GM12873 (cell line): ENCODE measurements around the gene PPP2R3A.

Experiments used
- CTCF ChIP-seq: IDR thresholded peaks from 2 replicates; pipeline ENCODE4 v1.5.1; 2012; ENCODE audit warnings: low read depth, mild to moderate bottlenecking, moderate library complexity, low read length, control low read depth; ENCODE audit not compliant: insufficient read depth; ENCODE audit errors: missing control alignments

PPP2R3A gene

GRCh38 chr3:136120373-136121348 lies 155.1 kb downstream of the PPP2R3A start:
- TF ChIP-seq CTCF: no peak

- TF ChIP-seq CTCF: no peak
Measured at GRCh38 chr3:136122006-136122405, 156.5 kb downstream of the PPP2R3A start.

GRCh38 chr3:136134091-136134490 lies 168.6 kb downstream of the PPP2R3A start:
- TF ChIP-seq CTCF: no peak

DNA sequence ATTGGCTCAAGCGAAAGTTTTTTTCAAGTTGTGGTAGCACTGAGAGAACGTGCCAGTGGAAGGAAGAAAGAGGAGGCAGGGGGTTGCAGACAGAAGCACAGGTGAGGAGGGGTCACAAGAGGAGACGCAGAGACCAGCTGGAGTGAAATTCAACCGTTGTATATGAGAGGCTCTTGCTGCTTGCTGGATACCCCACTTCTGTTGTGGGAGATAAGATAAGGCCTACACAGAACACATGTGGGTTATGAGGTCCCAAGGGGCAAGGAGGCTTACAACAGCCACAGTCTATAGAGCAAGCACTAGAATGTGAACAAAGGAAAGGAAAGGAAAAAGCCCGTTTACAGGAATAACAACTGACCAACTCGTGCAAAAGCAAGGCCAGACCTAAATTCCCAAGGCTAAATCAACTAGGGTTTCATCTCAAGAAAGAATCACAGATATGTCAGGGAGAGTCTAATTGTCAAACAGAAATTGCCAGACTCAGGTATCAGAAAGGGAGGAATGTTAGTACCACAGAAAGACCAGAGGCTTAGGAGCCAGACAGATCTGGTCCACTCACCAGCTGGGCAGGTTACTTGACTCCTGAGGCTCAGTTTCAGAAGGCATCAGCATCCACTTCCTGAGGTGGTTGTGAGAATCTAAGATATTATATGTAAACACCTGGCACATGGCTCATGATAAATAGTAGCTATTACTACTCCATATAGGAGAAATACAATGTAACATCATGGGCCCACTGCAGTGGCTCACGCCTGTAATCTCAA lies 169.7 kb downstream of the PPP2R3A start:
- no peak for TF ChIP-seq CTCF

DNA sequence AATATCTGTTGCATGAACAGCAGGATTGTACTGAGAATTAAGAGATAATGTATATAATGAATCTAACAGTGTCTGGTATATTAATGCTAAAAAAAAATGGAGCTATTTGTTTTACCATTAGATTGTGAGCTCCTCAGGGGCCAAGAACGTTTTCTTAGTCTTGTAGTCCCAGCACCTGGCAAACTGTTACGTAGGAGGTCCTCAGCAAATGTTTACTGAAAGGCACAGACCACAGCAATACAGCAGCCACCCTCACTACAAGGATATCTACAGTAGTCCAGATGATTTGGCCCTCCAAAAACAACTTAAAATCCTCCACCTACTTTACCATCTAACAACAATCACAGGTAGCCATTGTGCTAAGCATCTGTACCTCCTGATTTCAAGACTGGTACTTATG lies 170.9 kb downstream of the PPP2R3A start:
- TF ChIP-seq CTCF: no peak

GRCh38 chr3:136141291-136141785 lies 175.8 kb downstream of the PPP2R3A start:
- TF ChIP-seq CTCF: no peak

DNA sequence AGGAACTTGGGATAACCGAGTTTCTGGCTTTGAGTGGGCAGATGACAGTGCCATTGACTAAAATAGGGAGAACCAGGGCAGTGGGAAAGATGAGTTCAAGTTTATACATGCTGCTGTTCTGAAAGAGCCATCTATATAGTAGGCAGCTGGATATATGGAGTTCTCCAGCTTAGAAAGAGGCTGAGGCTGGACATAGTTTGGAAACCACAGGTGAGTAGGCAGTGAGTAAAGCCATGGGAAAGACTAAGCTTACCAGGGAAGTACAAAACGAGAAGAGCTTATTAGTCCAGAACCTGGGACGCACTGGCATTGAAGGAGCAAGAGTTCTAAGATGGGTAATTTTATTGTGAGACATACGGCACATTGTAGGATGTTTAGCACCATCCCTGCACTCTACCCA lies 176.4 kb downstream of the PPP2R3A start:
- TF ChIP-seq CTCF: no peak
